K562 (cell line): ENCODE measurements around the gene YOD1. TPM values are rescaled to one million over a fixed set of nuclear protein-coding genes. Genes with fewer than 3 reads are reported as not detected.
A peak's percentile ranks its signal among the peaks of the same experiment; 100 is the strongest.

Source experiments
- ATF1 ChIP-seq, 2 experiments: fragments of 450-650 bp in 1 of 2; IDR thresholded peaks; 2 replicates each; pipeline ENCODE4 v1.6.1; 2016; ENCODE audit warnings: missing compliant biosample characterization in 1 of 2, missing genetic modification characterization in 1 of 2
- ATF6 ChIP-seq: sonication (generic); formaldehyde crosslinking; IDR thresholded peaks from 2 replicates; pipeline ENCODE4 v1.4.0; 2020; ENCODE audit warnings: mild to moderate bottlenecking, missing genetic modification reagents
- BRF2 ChIP-seq: IDR thresholded peaks from 3 replicates; pipeline ENCODE4 v1.6.1; 2011; ENCODE audit warnings: borderline replicate concordance, mild to moderate bottlenecking; ENCODE audit not compliant: insufficient read length, insufficient read depth
- CREB3L1 ChIP-seq: fragments of 450-650 bp; IDR thresholded peaks from 2 replicates; pipeline ENCODE4 v1.6.1; 2014; ENCODE audit warnings: low read depth, mild to moderate bottlenecking, moderate library complexity, borderline replicate concordance
- IRF2 ChIP-seq: sonication (generic); formaldehyde crosslinking; IDR thresholded peaks from 2 replicates; pipeline ENCODE4 v1.8.1; 2022; ENCODE audit warnings: mild to moderate bottlenecking, missing genetic modification reagents
- L3MBTL2 ChIP-seq: fragments of 450-650 bp; IDR thresholded peaks from 2 replicates; pipeline ENCODE4 v1.6.1; 2016; ENCODE audit warnings: mild to moderate bottlenecking, moderate library complexity
- MEIS2 ChIP-seq: fragments of 450-650 bp; IDR thresholded peaks from 2 replicates; pipeline ENCODE4 v1.6.1; 2014; ENCODE audit warnings: mild to moderate bottlenecking; ENCODE audit not compliant: partially characterized antibody
- TCFL5 ChIP-seq: fragments of 250-450 bp; sonication (Bioruptor Pico); conservative IDR thresholded peaks from 2 replicates; pipeline ENCODE4 v1.6.1; 2021; ENCODE audit warnings: mild to moderate bottlenecking, moderate library complexity, matching md5 sums
- ZBED1 ChIP-seq: IDR thresholded peaks from 2 replicates; pipeline ENCODE4 v1.6.1; 2014
- ZBTB7A ChIP-seq: IDR thresholded peaks from 2 replicates; pipeline ENCODE4 v1.6.1; 2011; ENCODE audit warnings: low read depth, mild to moderate bottlenecking, low read length, moderate library complexity, borderline replicate concordance; ENCODE audit not compliant: control insufficient read depth
- ZBTB9 ChIP-seq: fragments of 450-650 bp; formaldehyde crosslinking; IDR thresholded peaks from 2 replicates; pipeline ENCODE4 v1.4.0; 2020; ENCODE audit warnings: mild to moderate bottlenecking, moderate library complexity
- ZNF197 ChIP-seq: fragments of 200-800 bp; sonication (Bioruptor generic); IDR thresholded peaks from 2 replicates; pipeline ENCODE4 v1.6.1; 2016; ENCODE audit warnings: low read depth, missing genetic modification characterization, missing compliant biosample characterization
- ZNF253 ChIP-seq: fragments of 250-450 bp; sonication (Bioruptor Pico); conservative IDR thresholded peaks from 2 replicates; pipeline ENCODE4 v1.6.1; 2021; ENCODE audit warnings: mild to moderate bottlenecking
- ZNF639 ChIP-seq, 2 experiments: fragments of 200-800 bp in 1 of 2; sonication (Bioruptor generic) in 1 of 2; sonication (generic) in 1 of 2; formaldehyde crosslinking in 1 of 2; IDR thresholded peaks in 1 of 2; conservative IDR thresholded peaks in 1 of 2; 2 replicates each; pipeline versions ENCODE4 v1.5.0 to v1.6.1; 2016 to 2020; ENCODE audit warnings: missing compliant biosample characterization in 1 of 2, missing genetic modification characterization in 1 of 2, missing genetic modification reagents in 1 of 2
- polyA plus RNA-seq, 8 experiments: library from polyadenylated mRNA; depleted of rRNA in 4 of 8; stranded (reverse) in 5 of 8; unstranded in 3 of 8; fragments of >200 nt; fragmentation: Nextera tagmentation in 2 of 8; fragmentation: Illumina TruSeq in 1 of 8; extraction: Ambion mirVana in 2 of 8; extraction: Trizol in 1 of 8; gene quantifications; 2 replicates each; pipeline versions ENCODE4 v1.2.1 to v1.2.3, GENCODE V29; 2011 to 2014; ENCODE audit warnings: inconsistent platforms in 1 of 8, missing spikeins in 1 of 8
- total RNA-seq, 7 experiments: library from RNA; depleted of rRNA in 6 of 7; stranded (reverse); fragments of >200 nt in 6 of 7; fragmentation: Illumina TruSeq in 2 of 7; extraction: Trizol in 2 of 7; gene quantifications; 2 replicates each; pipeline versions ENCODE4 v1.2.1 to v1.2.3, GENCODE V29; 2011 to 2021; ENCODE audit warnings: low replicate concordance in 1 of 7

The YOD1 gene
- total and polyA plus RNA-seq, 9 of the 15 experiments (the other 6 are each of a cell fraction or from before 2014, with no cell fraction given): 18.2 to 78.1 (median 46.9) TPM

GRCh38 chr1:207024202-207025145, 26.5 kb downstream of the YOD1 start (continued):
- TF ChIP-seq ZBTB7A: peak; percentile 68
- TF ChIP-seq BRF2: no peak
- peak; percentile 80; the same call in 1 of the 2 replicates for TF ChIP-seq CREB3L1
- peak; percentile 81; the same call in 1 of the 2 replicates for TF ChIP-seq ATF6 (CRISPR knock-in tag)
- peak; percentile 69 for TF ChIP-seq MEIS2
- no peak for TF ChIP-seq ATF1 (CRISPR knock-in tag; IDR thresholded peaks at IDR 0.05)
- peak; percentile 89 for TF ChIP-seq ATF1 (tag; IDR thresholded peaks at IDR 0.05)
- peak; percentile 99 for TF ChIP-seq ZBTB9 (CRISPR knock-in tag)
- peak; percentile 99 for TF ChIP-seq L3MBTL2
- TF ChIP-seq ZBED1: peak; percentile 94
- TF ChIP-seq IRF2 (CRISPR knock-in tag): no peak
- peak; percentile 97 for TF ChIP-seq TCFL5 (CRISPR knock-in tag)
- peak; percentile 78; the same call in 1 of the 2 replicates for TF ChIP-seq ZNF253 (CRISPR knock-in tag)
- TF ChIP-seq ZNF639 (CRISPR knock-in tag; conservative IDR thresholded peaks at IDR 0.05 in 1 of 2, IDR thresholded peaks at IDR 0.05 in 1 of 2): peak in 1 of 2 experiments; percentile 99; a peak in 2 of 4 replicates
- peak; percentile 99 for TF ChIP-seq ZNF197
